CD14-positive monocyte (primary cell): ENCODE results near the gene ACIN1. TPM values are rescaled to one million over a fixed set of nuclear protein-coding genes. Genes with fewer than 3 reads are reported as not detected.

Experiments
- DNase-seq, 3 donors: peaks; one replicate each; pipeline ENCODE4 v3.0.0-alpha.2; 2011 to 2022
- H2AFZ ChIP-seq: 2 replicates; pipeline ENCODE4 v1.6.0; 2012; ENCODE audit warnings: mild to moderate bottlenecking, low read depth, low read length, inconsistent platforms; ENCODE audit not compliant: insufficient read depth, poor library complexity, severe bottlenecking
- H3K27ac ChIP-seq, 2 donors: 1 replicate in 1 of 2; 2 replicates in 1 of 2; pipeline ENCODE4 v1.5.1; 2012 to 2013; ENCODE audit warnings: low read length in 2 of 2, control low read depth in 1 of 2, inconsistent platforms in 1 of 2, low read depth in 1 of 2, mild to moderate bottlenecking in 1 of 2
- H3K27me3 ChIP-seq, 2 donors: one replicate each; pipeline versions ENCODE4 v1.6.0 to v1.6.1; 2011 to 2013; ENCODE audit warnings: low read length in 2 of 2; ENCODE audit not compliant: control insufficient read depth in 2 of 2, insufficient read depth in 2 of 2
- H3K36me3 ChIP-seq, 2 donors: replicated peaks in 1 of 2; 1 replicate in 1 of 2; 2 replicates in 1 of 2; pipeline versions ENCODE4 v1.5.1 to v1.6.1; 2012 to 2013; ENCODE audit warnings: low read length in 2 of 2, control low read depth in 1 of 2, inconsistent platforms in 1 of 2, mild to moderate bottlenecking in 1 of 2; ENCODE audit not compliant: insufficient read depth in 2 of 2, control insufficient read depth in 1 of 2
- H3K4me1 ChIP-seq, 2 donors: 1 replicate in 1 of 2; 2 replicates in 1 of 2; pipeline versions ENCODE4 v1.5.1 to v1.6.1; 2012 to 2013; ENCODE audit warnings: low read length in 2 of 2, control low read depth in 1 of 2, inconsistent platforms in 1 of 2, mild to moderate bottlenecking in 1 of 2, moderate library complexity in 1 of 2; ENCODE audit not compliant: insufficient read depth in 2 of 2, control insufficient read depth in 1 of 2
- H3K4me2 ChIP-seq: replicated peaks from 2 replicates; pipeline ENCODE3; 2012; ENCODE audit warnings: low read length, moderate library complexity, mild to moderate bottlenecking; ENCODE audit not compliant: poor library complexity, severe bottlenecking; ENCODE audit errors: extremely low read depth
- H3K4me3 ChIP-seq, 3 experiments: fragments of 200-600 bp in 1 of 3; sonication (generic) in 1 of 3; replicated peaks in 1 of 3; 1 replicate in 2 of 3; 2 replicates in 1 of 3; pipeline ENCODE4 v1.5.1; 2011 to 2013; ENCODE audit warnings: low read length in 3 of 3, mild to moderate bottlenecking in 3 of 3, control low read depth in 2 of 3, low read depth in 2 of 3, inconsistent platforms in 1 of 3, moderate library complexity in 1 of 3
- H3K79me2 ChIP-seq: 2 replicates; pipeline ENCODE4 v1.6.0; 2012; ENCODE audit warnings: mild to moderate bottlenecking, control low read depth, inconsistent platforms, low read length, moderate library complexity; ENCODE audit not compliant: insufficient read depth
- H3K9ac ChIP-seq: 2 replicates; pipeline ENCODE4 v1.6.0; 2017; ENCODE audit warnings: low read length, mild to moderate bottlenecking; ENCODE audit not compliant: insufficient read depth, poor library complexity, severe bottlenecking
- H3K9me3 ChIP-seq, 2 donors: replicated peaks in 1 of 2; 1 replicate in 1 of 2; 2 replicates in 1 of 2; pipeline versions ENCODE4 v1.5.1 to v1.6.1; 2012 to 2013; ENCODE audit warnings: low read length in 2 of 2, control low read depth in 1 of 2; ENCODE audit not compliant: control insufficient read depth in 1 of 2, insufficient read depth in 1 of 2
- H4K20me1 ChIP-seq: 2 replicates; pipeline ENCODE4 v1.6.0; 2012; ENCODE audit warnings: mild to moderate bottlenecking, low read length, control low read depth, moderate library complexity; ENCODE audit not compliant: insufficient read depth
- H3K27ac Mint-ChIP-seq, 7 donors: one replicate each; pipeline ENCODE4 v1.8.0; 2020; ENCODE audit warnings: mild to moderate bottlenecking in 7 of 7, mixed read lengths in 7 of 7, moderate library complexity in 6 of 7, inconsistent platforms in 2 of 7
- H3K27me3 Mint-ChIP-seq, 3 donors: one replicate each; pipeline ENCODE4 v1.8.0; 2021 to 2022; ENCODE audit warnings: low read depth in 3 of 3, mild to moderate bottlenecking in 3 of 3, mixed read lengths in 3 of 3, moderate library complexity in 3 of 3, inconsistent platforms in 1 of 3
- H3K36me3 Mint-ChIP-seq, 2 donors: one replicate each; pipeline ENCODE4 v1.8.0; 2020; ENCODE audit warnings: mixed read lengths in 2 of 2, inconsistent platforms in 1 of 2, mild to moderate bottlenecking in 1 of 2
- H3K4me1 Mint-ChIP-seq: one replicate; pipeline ENCODE4 v1.8.0; 2020; ENCODE audit warnings: mild to moderate bottlenecking, mixed read lengths
- H3K4me3 Mint-ChIP-seq, 2 donors: one replicate each; pipeline ENCODE4 v1.8.0; 2020; ENCODE audit warnings: mild to moderate bottlenecking in 2 of 2, mixed read lengths in 2 of 2, moderate library complexity in 1 of 2
- H3K9me3 Mint-ChIP-seq, 7 donors: one replicate each; pipeline ENCODE4 v1.8.0; 2020 to 2022; ENCODE audit warnings: mixed read lengths in 7 of 7, mild to moderate bottlenecking in 6 of 7, moderate library complexity in 6 of 7, inconsistent platforms in 2 of 7
- WGBS: methylation state at CpG from one replicate; pipeline ENCODE4 v1.1.5; 2013; ENCODE audit warnings: missing lambda C conversion rate; ENCODE audit not compliant: insufficient coverage; 5-methylcytosine and 5-hydroxymethylcytosine counted together
- intact Hi-C, 2 donors: fragments of 100-400 bp; cut with micrococcal nuclease; formaldehyde crosslinking; loops; one replicate each; pipeline versions ENCODE4 v1.15.0 to v1.15.1; 2023
- polyA plus RNA-seq, 3 donors: library from polyadenylated mRNA; depleted of rRNA in 1 of 3; unstranded in 2 of 3; stranded (reverse) in 1 of 3; fragments of 300-500 nt in 2 of 3; fragments of >200 nt in 1 of 3; fragmentation: Illumina TruSeq in 2 of 3; gene quantifications; 1 replicate in 2 of 3; 2 replicates in 1 of 3; pipeline ENCODE4 v1.2.3, GENCODE V29; 2012 to 2021
- TF ChIP-seq, protein P1 (sequence below): fragments of 200-600 bp; IDR thresholded peaks from one replicate; pipeline ENCODE4 v1.8.0; 2022; ENCODE audit warnings: antibody characterized with exemption, mild to moderate bottlenecking

ACIN1 gene
- polyA plus RNA-seq, 3 donors: 2.8 to 159 (median 5.4) TPM

DNA sequence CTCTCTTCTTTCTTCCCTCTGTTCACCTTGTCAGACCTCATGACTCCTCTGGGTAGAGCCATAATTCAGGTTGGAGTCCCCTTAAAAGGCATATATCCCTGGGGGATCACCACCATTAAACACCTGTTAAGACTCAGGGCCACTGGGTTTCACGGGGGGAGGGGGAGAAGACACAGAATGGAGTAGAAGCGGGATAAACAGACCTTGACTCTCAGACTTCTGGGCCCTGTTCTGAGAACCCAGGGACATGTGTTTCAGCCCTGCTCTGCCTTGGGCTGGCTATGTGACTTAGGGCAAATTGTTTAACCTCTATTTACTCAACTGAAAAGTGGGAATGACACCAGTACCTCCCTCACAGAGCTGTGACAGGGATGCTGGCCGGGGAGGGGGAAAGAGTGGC, 42.3 kb downstream of the ACIN1 start:
- Histone ChIP-seq H3K9ac (no peak overlapping the region), H3K4me2 (no peak overlapping the region), H3K27me3 (peaks cover 4 to 10% of the 10 kb centered on the region in 2 donors), H3K79me2 (no peaks in the 10 kb centered on the region), H3K9me3 (no peaks in the 10 kb centered on the region), H3K36me3 (no peaks in the 10 kb centered on the region), H2AFZ (no peak overlapping the region), H3K4me1 (peaks cover 15 to 25% of the 10 kb centered on the region in 2 donors), H4K20me1 (no peaks in the 10 kb centered on the region), H3K4me3 (no peak overlapping the region), H3K27ac (no peak overlapping the region)
- intact Hi-C loops: no loop called here
- TF ChIP-seq, protein P1, sequence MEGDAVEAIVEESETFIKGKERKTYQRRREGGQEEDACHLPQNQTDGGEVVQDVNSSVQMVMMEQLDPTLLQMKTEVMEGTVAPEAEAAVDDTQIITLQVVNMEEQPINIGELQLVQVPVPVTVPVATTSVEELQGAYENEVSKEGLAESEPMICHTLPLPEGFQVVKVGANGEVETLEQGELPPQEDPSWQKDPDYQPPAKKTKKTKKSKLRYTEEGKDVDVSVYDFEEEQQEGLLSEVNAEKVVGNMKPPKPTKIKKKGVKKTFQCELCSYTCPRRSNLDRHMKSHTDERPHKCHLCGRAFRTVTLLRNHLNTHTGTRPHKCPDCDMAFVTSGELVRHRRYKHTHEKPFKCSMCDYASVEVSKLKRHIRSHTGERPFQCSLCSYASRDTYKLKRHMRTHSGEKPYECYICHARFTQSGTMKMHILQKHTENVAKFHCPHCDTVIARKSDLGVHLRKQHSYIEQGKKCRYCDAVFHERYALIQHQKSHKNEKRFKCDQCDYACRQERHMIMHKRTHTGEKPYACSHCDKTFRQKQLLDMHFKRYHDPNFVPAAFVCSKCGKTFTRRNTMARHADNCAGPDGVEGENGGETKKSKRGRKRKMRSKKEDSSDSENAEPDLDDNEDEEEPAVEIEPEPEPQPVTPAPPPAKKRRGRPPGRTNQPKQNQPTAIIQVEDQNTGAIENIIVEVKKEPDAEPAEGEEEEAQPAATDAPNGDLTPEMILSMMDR: no peak
- H3K27me3 Mint-ChIP-seq: peaks cover 10 to 14% (median 12%) of the 10 kb centered on the region in 3 donors
- H3K9me3 Mint-ChIP-seq: peaks cover 0 to 3% (median 0%) of the 10 kb centered on the region in 7 donors
- no peak for DNase-seq
- peaks cover 0 to 2% of the 10 kb centered on the region in 2 donors for H3K36me3 Mint-ChIP-seq
- no peak overlapping the region for H3K27ac Mint-ChIP-seq
- no peak overlapping the region for H3K4me3 Mint-ChIP-seq
- H3K4me1 Mint-ChIP-seq: peaks cover 23% of the 10 kb centered on the region
- 100% methylated on average over 1 of the region's 3 CpGs for WGBS

GRCh38 chr14:23052182-23052623, 42.7 kb downstream of the ACIN1 start:
- no peak for DNase-seq
- H3K79me2 ChIP-seq: no peaks in the 10 kb centered on the region
- no peaks in the 10 kb centered on the region for H3K36me3 ChIP-seq
- WGBS: 85% methylated on average over 8 of the region's 14 CpGs
- no peak overlapping the region for H3K4me3 ChIP-seq
- Mint-ChIP-seq H3K36me3 (peaks cover 0 to 2% of the 10 kb centered on the region in 2 donors), H3K4me3 (no peak overlapping the region), H3K27ac (no peak overlapping the region), H3K27me3 (peaks cover 12 to 18% (median 16%) of the 10 kb centered on the region in 3 donors), H3K4me1 (peaks cover 23% of the 10 kb centered on the region), H3K9me3 (peaks cover 0 to 5% (median 0%) of the 10 kb centered on the region in 7 donors)
- H3K27me3 ChIP-seq: peaks cover 4 to 10% of the 10 kb centered on the region in 2 donors
- intact Hi-C loops: no loop called here
- no peak overlapping the region for H3K4me2 ChIP-seq
- H3K9ac ChIP-seq: no peak overlapping the region
- no peak overlapping the region for H2AFZ ChIP-seq
- TF ChIP-seq, protein P1: no peak
- no peaks in the 10 kb centered on the region for H4K20me1 ChIP-seq
- H3K4me1 ChIP-seq: peaks cover 15 to 21% of the 10 kb centered on the region in 2 donors
- H3K27ac ChIP-seq: no peak overlapping the region
- H3K9me3 ChIP-seq: no peaks in the 10 kb centered on the region
